Breast epithelium (tissue), 3 donors: ENCODE data around the gene RNU5D-1.

Experiments used
- POLR2A ChIP-seq: fragments of 450-650 bp; IDR thresholded peaks from one replicate; pipeline ENCODE4 v1.6.1; 2016; ENCODE audit warnings: antibody characterized with exemption, mild to moderate bottlenecking, moderate library complexity
- TF ChIP-seq, protein P1 (sequence below), 3 donors: fragments of 450-650 bp; IDR thresholded peaks; one replicate each; pipeline ENCODE4 v1.5.1; 2016 to 2017; ENCODE audit warnings: antibody characterized with exemption in 3 of 3, mild to moderate bottlenecking in 3 of 3, moderate library complexity in 3 of 3

- TF ChIP-seq, protein P1, sequence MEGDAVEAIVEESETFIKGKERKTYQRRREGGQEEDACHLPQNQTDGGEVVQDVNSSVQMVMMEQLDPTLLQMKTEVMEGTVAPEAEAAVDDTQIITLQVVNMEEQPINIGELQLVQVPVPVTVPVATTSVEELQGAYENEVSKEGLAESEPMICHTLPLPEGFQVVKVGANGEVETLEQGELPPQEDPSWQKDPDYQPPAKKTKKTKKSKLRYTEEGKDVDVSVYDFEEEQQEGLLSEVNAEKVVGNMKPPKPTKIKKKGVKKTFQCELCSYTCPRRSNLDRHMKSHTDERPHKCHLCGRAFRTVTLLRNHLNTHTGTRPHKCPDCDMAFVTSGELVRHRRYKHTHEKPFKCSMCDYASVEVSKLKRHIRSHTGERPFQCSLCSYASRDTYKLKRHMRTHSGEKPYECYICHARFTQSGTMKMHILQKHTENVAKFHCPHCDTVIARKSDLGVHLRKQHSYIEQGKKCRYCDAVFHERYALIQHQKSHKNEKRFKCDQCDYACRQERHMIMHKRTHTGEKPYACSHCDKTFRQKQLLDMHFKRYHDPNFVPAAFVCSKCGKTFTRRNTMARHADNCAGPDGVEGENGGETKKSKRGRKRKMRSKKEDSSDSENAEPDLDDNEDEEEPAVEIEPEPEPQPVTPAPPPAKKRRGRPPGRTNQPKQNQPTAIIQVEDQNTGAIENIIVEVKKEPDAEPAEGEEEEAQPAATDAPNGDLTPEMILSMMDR (IDR thresholded peaks at IDR 0.05): no peak
- TF ChIP-seq POLR2A: no peak
Measured at GRCh38 chr1:44705938-44706337, 25.0 kb downstream of the RNU5D-1 start.
